OCI-LY3 (cell line): ENCODE measurements around the gene PTCHD4.

Experiments
- CTCF ChIP-seq: fragments of 200-600, 300-600 bp; sonication (generic); IDR thresholded peaks from 2 replicates; pipeline ENCODE4 v1.5.1; 2014; ENCODE audit warnings: antibody characterized with exemption, low read length, low read depth
- EZH2phosphoT487 ChIP-seq: fragments of 200-600 bp; shearing (Covaris generic); IDR thresholded peaks from 2 replicates; pipeline ENCODE4 v1.6.1; 2018; ENCODE audit warnings: antibody characterized with exemption, mixed run types, low read depth

GRCh38 chr6:48085131-48085741 lies 25.8 kb downstream of the PTCHD4 start:
- TF ChIP-seq CTCF (no peak), EZH2phosphoT487 (no peak)
